HFF-Myc (cell line): ENCODE measurements around the gene WDR59.
"Not testable (repeated sequence)": the region's sequence is repeated elsewhere in the genome, so short reads cannot be mapped to it uniquely, and the experiment has no call there.

Experiments used
- DNase-seq: peaks from one replicate; pipeline ENCODE4 v3.0.0-alpha.2; 2011; ENCODE audit warnings: low read depth; ENCODE audit errors: extremely low read depth
- H3K4me3 ChIP-seq: replicated peaks from 2 replicates; pipeline ENCODE4 v1.5.1; 2011; ENCODE audit warnings: low read depth, mild to moderate bottlenecking, control low read depth, low read length
- CTCF ChIP-seq: IDR thresholded peaks from 2 replicates; pipeline ENCODE4 v1.5.1; 2012; ENCODE audit warnings: mild to moderate bottlenecking, low read depth, low read length, control low read depth; ENCODE audit errors: missing control alignments

The WDR59 gene

GRCh38 chr16:74921051-74921450 lies 63.9 kb downstream of the WDR59 start:
- no peak overlapping the region for H3K4me3 ChIP-seq
- TF ChIP-seq CTCF, result no peak
- no peak for DNase-seq

GRCh38 chr16:74909665-74910064 lies 75.3 kb downstream of the WDR59 start:
- DNase-seq, result no peak
- no peak overlapping the region for H3K4me3 ChIP-seq
- no peak for TF ChIP-seq CTCF

GRCh38 chr16:74908759-74909158 lies 76.2 kb downstream of the WDR59 start:
- DNase-seq, H3K4me3 ChIP-seq: not testable (repeated sequence)

GRCh38 chr16:74903901-74904678 lies 80.8 kb downstream of the WDR59 start:
- no peak for TF ChIP-seq CTCF
- H3K4me3 ChIP-seq, result no peak overlapping the region
- DNase-seq, result no peak

- no peak overlapping the region for H3K4me3 ChIP-seq
These were observed 81.8 kb downstream of the WDR59 start for GRCh38 chr16:74903120-74903519.

GRCh38 chr16:74902161-74902560 lies 82.8 kb downstream of the WDR59 start:
- DNase-seq, result no peak
- no peak overlapping the region for H3K4me3 ChIP-seq
- no peak for TF ChIP-seq CTCF

More at GRCh38 chr16:74903120-74903519, 81.8 kb downstream of the WDR59 start:
- TF ChIP-seq CTCF, result no peak
- no peak for DNase-seq

GRCh38 chr16:74901606-74902005 lies 83.3 kb downstream of the WDR59 start:
- DNase-seq, result no peak

More at GRCh38 chr16:74901606-74902005, 83.3 kb downstream of the WDR59 start:
- H3K4me3 ChIP-seq, result no peak overlapping the region
- no peak for TF ChIP-seq CTCF
